GM18861 (cell line): ENCODE results near the gene HS6ST1.
"Not testable (repeated sequence)": the region's sequence is repeated elsewhere in the genome, so short reads cannot be mapped to it uniquely, and the experiment has no call there.

Experiments
- ATAC-seq: cut with Tn5 transposase; IDR thresholded peaks from one replicate; pipeline ENCODE4 v1.9.1; 2021; ENCODE audit not compliant: unreplicated experiment

The HS6ST1 gene

DNA sequence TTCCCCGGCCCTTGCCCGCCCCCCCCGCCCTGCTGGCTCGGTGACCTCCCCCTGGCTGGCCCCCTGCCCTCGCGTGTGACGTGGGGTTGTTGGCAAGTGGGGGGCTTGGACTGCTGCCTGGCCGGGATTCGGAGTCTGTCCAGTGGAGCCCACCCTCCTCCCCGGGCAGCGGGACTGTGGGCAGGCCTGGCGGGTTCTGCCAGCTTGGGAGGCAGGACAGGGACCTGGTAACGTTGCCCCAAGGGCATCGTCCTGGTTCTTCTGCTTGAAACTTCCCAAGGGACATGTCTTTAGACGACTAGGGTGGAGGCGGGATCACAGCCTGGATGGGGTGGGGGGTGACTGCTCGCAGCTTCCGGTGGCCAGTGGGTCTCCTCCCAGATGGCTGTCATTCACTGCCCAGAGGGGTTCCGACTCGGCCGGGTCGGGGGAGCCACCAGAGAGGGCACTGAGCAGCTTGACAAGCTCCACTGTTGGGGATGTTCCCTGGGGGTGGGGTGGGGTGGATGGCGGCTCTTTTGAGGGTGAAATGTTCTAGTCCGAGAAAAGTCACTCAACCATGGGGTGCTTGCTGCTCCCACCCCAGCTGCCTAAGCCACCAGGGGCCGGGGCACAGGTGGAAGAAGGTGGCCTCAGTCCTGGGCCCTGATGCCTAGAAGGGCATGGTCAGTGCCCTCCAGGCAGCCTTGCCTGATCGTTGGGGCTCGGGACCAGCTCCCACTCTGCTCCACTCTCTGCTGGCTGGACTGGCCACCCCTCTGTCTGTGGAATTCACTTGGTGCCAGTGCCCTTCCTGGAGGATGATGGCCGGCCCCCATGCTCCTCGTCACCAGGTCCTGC is 4.3 kb upstream of the HS6ST1 start:
- ATAC-seq = no peak

DNA sequence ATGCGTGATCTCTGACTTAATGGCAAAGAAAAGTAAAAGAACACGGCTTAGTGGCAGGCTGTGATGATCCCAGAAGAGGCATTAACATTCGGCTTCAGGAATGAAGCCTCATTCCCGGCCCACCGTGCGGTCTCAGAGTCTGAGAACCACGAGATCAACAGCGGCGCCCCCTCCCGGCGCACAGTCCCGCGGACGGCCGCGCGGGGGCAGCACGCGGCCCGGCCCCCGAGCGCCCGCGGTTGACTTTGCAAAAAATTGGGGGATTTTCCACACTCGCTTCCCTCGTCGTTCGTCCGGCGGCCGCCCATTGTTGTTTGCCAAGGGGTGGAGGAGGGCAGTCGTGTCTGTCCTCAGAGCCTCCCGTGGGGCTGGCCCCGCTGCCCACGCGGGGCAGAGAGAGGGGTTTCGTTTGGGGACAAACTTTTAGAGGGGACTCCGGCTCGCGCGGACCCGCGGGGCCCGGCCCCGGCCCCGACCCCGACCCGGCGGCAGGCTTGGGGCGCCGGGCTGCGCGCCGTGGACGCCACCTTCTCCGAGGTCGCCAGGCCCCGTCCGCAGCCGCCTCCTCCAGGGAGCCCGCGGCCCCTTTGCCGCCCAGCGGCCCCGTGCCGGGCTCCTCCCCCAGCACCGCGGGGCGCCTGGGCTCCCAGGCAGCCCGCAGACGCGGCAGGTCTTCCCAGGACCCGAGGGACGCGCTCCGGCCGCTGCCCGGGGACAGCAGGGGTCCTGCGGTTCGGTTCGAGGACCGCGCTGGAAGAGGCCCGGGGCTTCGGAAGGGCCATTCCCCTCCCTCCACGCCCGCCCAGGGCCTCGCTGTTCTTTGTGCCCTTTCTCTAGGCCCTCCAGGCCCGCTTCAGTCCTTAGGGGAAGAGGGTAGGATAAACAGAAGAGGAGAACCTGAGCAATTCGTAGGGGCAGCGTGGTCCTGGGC is 3.4 kb upstream of the HS6ST1 start:
- peak; percentile 59 for ATAC-seq

DNA sequence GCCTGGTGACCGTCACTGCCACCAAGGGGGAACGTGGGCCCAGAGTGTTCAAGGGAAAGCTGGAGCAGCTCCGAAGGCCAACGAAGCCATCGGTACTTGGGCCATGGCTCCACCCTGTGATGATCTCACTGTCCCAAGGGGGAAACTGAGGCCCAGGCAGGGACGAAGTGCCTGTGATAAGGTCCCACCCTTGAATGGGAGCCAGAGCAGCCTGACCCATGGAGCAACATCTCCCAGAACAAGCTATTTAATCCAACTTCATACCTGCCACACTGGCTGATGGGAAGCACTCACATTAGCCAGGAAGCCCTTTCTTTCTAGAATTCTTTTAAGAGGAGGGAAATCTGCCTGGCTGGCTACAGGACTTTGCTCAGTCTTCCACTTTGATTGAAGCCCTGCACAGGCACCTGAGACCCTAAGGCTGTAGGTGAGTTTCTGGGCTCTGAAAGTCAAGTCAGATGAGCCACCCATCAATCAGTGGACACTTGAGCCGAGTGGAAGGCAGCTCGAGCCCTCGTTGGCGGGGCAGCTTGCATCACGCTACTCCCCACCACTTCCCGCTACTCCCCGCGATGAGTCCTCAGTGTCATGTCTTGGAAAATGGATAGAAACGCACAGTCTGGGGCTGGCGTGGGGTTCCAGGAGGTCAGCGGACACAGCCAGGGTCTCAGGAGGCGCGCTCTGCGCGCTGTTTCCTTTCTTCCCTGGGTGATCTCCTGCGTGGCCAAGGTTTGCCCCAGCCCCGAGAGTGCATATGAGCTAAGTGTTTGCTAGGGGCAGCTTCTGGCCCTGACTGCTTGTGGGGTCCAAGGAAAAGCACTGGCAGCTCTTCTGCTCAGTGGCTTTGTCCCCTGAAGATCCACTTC is 2.5 kb upstream of the HS6ST1 start:
- ATAC-seq = no peak

DNA sequence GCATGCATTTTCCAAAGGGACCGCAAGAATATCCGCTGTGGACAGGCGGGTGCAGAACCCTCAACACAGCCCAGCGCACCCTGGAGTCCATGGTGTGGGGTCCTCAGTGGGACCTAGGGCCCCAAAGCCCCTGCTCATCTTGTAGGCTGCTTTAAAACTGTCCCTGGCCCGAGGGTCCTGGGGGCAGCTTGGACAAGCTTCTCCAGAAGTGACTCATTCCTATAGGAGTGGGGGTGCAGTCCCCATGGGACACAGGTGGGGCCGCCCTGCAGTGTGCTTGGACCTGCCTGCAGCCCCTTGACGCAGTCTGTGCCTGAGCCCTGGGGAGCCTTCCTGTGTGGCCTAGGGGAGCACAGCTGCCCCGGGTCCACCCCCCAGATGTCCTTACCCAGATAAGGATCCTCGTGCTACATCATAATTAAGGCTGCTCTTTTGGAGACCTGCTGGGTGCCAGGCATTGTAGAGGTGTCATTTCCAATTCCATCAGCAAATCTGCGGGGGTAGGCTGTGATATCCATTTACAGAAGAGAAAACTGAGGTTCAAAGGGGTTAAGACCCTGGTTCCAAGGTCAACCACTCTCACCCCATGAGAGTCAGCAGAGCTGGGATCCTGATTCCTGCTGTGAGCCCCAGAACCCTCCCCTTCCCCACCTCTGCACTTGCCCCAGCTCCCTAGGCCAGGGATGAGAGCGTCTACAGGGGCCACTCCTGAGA is 1.7 kb upstream of the HS6ST1 start:
- no peak for ATAC-seq

DNA sequence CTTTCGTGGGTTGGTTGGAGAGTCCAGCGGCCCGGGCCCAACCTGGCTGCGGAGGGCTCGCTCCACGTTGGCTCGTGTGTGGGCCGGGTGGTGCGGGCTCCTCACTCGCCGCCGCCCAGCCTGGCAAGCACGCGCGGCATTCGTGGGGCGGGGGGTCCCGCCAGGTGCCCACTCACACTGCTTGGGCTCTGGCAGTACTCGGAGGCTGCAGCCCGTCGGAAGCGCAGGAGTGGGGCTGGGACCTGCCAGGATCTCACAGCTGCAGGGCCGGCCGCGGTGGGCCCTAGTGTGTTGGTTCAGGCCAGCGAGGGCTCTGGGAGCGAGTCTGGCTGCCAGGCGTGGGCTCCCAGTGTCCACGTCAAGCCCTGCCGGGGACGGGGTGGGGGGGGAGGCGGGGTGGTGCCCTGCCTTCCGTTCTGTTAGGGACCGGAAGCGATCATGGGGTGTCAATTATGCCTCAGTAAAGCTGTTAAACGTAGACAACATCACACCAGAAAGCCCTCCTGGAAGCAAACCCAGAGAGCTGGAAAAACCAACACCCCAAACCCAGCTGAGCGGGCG is 1.0 kb upstream of the HS6ST1 start:
- ATAC-seq = no peak

DNA sequence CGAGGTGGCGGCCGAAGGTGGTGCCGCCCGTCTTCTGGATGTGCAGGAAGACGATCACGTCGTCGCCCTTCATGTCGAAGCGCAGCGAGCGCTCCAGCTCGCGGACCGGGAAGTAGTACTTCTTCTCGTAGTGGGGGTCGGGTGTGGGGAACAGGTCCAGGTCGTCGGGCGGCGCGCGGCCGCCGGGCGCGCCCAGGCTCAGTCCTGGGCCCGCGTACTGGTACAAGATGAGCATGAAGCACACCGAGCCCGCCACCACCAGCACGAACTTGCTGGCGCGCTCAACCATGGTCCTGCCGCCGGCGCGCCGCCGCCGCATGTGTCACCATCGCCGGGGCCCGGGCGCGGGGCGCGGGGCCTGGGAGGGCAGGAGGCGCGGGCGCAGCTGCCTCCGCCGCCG is 423 bp downstream of the HS6ST1 start:
- peak; percentile 6 for ATAC-seq

DNA sequence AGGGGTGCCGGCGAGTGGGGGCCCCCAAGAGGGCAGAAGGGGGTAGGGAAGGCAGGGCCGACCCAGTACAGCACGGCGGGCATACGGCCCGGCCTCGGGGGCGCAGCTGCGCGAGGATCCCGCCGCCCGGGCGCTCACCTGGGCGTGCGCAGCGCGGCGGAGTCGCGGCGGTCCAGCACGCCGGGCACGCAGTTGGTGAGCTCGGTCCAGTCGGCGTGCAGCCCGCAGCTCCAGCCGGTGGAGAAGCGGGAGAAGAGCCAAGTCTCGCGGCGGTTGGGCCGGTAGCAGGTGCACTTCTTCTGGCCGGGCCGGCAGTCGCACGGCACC is 806 bp downstream of the HS6ST1 start:
- ATAC-seq = not testable (repeated sequence)

DNA sequence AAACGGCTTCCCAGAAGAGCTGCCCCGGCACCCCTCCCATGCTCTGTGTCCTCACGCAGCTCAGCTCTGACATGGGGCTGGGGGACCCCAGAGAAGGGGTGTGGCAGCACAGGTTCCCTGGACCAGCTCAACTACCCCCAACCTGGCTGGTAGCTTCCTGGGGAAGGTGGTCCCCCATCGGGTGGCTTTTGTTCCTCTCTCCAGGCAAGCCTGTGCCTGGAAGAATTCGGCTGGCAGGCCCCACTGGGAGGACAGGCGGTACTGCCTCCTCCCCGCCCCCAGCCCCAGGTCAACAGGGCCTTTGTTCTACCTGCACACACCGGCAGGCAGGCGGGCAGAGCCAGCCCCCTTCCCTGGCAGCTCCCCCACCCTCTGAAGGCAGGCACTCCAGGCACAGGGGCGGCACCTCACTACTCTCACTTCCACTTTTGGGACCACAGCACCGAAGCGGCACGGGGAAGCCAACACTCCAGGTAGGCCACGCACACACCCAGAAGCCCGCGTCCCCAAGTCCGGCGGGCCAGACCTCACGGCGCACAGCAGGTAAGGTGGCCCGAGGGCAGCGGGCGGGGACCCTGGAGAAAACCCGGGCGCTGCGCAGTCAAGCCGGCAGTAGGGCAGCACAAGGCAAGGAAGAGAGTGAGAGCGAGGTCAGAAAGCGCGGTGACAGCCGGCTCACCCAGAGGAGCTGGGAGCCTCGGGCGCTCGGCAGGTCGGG is 1.3 kb downstream of the HS6ST1 start:
- peak; percentile 36 for ATAC-seq

DNA sequence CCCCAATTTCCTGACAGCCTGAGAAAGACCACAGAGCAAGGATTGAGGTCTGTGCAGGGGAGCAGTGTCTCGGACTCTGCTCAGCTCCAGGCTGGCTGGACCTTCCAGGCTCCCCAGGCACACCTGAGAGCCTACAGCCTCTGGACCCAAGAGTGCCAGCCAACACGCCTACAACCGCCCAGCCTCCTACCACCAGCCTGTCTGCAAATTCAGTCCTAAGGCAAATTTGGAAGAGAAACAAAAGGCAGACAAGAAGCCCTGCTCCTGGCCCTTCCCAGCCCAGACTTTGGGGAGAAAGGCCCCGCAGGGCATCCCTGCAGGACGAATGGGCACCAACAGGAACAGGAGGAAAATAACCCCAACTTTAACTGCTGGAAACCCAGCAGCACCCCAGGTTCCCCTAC is 1.9 kb downstream of the HS6ST1 start:
- no peak for ATAC-seq

DNA sequence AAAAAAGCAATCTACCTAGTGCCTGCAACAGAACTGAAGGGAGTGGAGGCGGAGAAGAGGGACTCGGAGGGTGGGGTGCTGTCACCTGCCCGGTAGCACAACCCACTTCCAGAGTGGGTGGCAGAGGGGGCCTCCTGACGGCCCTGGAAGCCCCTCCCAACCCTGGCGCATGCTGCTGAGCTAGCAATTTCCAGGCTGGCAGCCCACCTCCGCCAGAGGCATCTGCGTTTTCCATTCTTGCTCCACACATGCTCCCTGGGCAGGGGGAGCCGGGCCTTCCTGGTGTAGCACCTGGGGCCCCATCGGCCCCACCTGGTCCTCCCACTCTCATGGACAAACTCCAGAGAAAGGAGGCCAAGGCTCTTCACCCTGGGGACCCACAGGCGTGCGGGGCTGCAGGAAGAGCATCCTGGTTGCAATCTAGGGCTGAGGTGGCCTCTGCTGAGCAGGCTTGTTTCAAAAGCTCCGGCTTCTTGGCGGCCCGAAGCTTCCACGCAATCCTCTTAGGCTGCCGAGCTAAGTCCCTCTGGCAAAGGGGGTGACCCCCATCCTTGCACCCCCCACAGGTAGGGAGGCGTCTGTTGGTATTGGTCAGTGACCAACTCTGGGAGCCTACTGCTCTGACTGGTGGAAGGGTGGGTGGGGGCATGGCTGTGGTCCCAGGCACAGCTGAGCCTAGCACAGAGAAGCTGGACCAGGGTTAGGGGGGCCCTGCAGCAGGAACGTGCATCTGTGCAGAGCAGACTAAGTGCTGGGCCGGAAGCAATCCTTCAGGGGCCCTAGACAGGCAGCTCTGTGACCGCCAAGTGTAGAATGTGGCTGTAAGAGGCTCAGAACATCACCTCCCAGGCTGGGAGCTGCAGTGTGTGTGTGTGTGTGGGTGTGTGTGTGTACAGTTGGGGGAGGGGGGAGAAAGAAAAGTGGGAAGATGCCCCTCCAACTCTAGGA is 2.6 kb downstream of the HS6ST1 start:
- no peak for ATAC-seq

DNA sequence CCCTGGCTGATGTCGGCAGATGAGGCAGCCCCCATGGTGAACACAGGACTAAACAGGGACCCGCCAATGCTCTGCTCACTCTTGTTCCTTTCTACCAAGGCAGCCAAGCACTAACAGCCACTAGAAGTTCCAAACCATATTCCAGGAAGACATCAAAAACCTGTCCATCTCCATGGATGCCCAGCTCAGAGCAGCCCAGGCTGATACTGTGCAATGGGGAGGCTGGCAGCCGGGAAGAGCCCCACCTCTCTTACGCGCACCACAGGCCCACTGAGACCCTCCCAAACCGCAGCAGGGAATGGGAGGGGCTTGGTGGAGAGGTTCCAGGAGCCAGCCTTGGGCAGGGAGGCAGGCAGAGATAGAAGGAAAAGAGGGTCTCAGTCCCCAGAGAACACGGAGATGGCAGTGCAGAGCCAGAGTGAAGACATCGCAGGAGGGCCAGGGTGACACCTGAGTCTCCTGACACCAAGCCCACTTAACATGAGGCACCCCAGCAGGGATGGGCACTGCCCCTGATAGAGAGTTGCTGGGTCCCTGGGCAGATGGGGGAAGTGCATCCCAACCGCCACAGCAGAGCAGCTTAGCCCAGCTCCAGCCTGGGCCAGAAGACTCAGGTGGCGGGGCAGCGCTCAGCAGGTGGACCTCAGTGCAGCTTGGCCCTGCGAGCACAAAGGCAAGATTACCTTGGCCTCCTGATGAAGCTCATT is 3.4 kb downstream of the HS6ST1 start:
- no peak for ATAC-seq

DNA sequence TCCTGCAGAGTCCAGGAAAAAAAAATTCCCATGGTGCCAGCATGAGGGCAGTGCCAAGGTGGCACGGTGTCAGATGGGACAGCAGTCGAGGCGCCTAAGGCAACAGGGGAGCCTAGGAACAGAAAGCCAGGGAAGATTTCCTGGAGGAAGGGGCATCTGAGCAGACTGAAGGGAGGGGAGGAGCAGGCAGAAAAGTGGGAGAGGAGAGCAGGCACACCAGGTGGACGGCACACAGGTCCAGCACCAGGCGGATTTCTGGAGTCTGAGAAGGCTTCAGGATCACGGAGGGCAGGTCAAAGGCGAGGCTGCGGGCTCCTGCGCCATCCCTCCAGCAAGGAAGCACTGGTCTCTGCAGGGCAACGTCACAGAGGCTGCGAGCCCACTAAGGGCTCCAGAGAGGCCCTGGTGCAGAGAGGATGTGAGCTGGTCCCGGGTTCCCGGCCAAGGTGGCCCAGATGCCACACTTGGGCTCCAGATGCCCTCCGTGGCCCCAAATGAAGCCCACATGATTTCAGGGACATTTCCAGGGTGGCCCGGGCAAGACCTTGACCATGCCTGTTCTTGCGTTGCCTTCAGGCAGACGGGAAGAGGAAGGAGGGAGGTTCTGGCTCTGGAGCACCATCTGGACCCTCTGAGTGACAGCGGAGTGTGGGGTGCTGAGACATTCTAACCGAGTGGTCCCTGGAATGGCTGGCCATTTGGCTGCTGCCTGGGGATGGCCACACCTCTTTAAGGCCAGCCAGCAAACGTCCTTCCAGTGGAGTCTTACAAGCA is 4.1 kb downstream of the HS6ST1 start:
- ATAC-seq = no peak

DNA sequence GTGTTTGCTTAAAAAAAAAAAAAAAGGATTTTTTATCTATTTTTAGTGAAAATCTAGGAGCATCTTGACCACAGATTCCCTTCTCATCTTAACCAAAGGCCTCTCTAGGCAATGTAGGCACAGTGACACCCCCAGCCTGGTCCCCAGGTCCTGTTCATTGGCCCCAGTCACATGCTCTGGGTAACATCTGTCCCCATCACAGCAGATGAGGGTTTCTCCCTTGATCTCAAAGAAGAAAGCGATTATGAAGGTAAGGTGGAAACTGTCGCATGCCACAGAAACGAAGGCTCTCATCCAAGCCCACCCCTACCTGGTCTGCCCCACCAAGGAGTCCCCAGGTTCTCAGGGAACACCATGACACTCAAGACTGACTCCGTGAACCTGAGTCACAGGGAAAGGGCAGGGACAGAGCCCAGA is 4.7 kb downstream of the HS6ST1 start:
- ATAC-seq = no peak

DNA sequence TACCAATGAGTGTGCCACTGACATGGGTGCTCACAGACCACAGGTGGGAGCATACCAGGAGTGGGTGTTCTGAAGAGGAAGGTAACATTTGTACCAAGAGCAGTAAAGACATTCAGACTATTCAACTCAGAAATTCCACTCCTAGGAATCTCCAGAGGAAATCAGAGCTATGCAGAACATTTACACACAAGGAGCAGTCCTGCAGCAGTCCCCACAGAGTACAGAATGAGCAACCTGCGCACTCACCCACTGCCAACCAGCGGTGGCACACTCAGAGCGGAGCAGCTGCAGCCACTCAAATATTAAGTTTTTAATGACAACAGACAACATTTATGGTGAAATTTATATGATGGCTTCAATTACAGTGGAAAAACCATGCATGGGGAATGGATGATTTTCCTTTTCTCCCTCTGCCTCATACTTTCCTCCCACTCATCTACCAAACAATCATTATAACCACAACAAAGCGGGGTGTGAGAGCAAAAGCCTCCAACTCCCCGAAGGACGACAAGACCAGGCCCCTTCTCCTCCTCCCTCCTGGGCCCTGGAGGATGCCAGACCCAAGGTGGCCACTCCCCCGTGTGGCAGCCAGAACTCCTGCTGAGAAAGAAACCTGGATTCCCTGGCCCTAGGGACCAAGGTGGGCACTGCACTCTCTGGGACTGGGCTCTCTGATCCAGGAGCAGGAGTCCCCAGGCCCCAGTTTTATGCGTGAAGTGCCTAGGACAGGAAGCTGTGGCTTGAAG is 5.4 kb downstream of the HS6ST1 start:
- ATAC-seq = no peak

DNA sequence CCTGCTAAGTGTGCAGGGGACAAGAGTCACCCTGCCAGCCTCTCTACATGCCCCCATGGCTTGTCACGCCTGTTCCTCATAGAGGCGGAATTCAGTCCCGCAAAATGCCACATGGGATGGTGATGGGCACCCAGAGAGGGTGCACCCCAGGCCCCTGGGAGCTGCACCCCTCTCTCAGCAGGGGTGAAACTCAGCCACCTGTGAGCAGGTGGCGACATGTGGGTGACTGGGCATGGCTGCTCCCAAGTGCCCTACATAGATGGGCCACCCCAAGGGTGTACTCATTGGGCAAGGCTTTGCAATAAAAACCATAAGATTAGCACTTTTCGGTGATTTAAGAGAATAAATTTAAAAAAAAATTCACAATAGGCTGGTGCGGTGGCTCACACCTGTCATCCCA is 6.3 kb downstream of the HS6ST1 start:
- ATAC-seq = no peak

DNA sequence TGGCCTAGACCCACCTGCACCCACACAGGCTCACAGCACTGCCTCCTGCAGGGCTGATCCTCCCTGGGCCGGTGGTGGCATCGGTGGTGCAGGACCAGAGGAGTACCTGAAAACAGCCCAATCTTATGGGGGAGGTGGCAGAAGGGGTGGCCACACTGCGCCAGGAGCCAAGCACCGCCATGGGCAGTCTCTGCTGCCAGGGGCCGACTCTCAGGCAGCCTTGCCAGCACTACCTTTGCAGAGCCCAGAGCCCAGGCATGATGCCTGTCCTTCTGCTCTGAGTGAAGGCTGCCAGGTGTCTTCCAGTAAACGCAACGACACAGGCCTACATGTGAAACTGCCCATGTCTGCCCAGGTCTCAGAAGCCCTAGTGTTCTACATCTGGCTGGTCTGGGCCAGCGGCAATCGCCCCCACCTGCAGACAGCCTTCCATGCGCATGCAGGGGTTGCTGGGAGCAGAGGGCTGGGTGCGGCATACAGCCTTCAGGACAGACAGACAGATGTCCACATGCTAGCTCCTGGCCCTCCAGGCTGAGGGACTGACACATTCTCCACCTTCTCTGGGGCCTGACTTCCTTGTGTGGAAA is 6.8 kb downstream of the HS6ST1 start:
- ATAC-seq = no peak
